ENCODE data around the gene FHL2. TPM values are rescaled to one million over a fixed set of nuclear protein-coding genes. Genes with fewer than 3 reads are reported as not detected.
"Not testable (repeated sequence)": the region's sequence is repeated elsewhere in the genome, so short reads cannot be mapped to it uniquely, and the experiment has no call there.

Gene FHL2
- total and polyA plus RNA-seq, 9 donors: 300 to 1,049 (median 495) TPM

- no peaks in the 10 kb centered on the region for H3K27me3 ChIP-seq
- H3K36me3 ChIP-seq: no peaks in the 10 kb centered on the region
- TF ChIP-seq CTCF (IDR thresholded peaks at IDR 0.05): no peak
- no peak for TF ChIP-seq POLR2A (IDR thresholded peaks at IDR 0.05)
- TF ChIP-seq EP300 (IDR thresholded peaks at IDR 0.05): no peak
- WGBS, 3 donors: 1% methylated on average over 16 to 17 of the region's 17 CpGs
- DNase-seq: peak; percentile 19 to 53 (median 41)
- H3K4me1 ChIP-seq (ENCODE audit: insufficient read depth): peaks cover 2% of the 10 kb centered on the region
- intact Hi-C loops (cut with DNase I): no loop called here
- H3K27ac ChIP-seq: peak overlapping the region in 1 of 2 donors; percentile 46
- no peaks in the 10 kb centered on the region for H3K9me3 ChIP-seq
- H3K4me3 ChIP-seq: peak overlapping the region; percentile 56
Measured at GRCh38 chr2:105329197-105329554, 69.7 kb downstream of the FHL2 start.

- TF ChIP-seq CTCF (IDR thresholded peaks at IDR 0.05) (no peak), POLR2A (IDR thresholded peaks at IDR 0.05) (no peak), EP300 (IDR thresholded peaks at IDR 0.05) (no peak)
- Histone ChIP-seq H3K4me3 (peak overlapping the region; percentile 56), H3K27me3 (no peaks in the 10 kb centered on the region), H3K4me1 (ENCODE audit: insufficient read depth) (peaks cover 2% of the 10 kb centered on the region), H3K9me3 (no peaks in the 10 kb centered on the region), H3K27ac (peak overlapping the region in 1 of 2 donors; percentile 46), H3K36me3 (no peaks in the 10 kb centered on the region)
- 17 to 25% (median 22%) methylated on average over 16 of the region's 16 CpGs for WGBS, 3 donors
- intact Hi-C loops (cut with DNase I): no loop called here
- peak in 3 of 5 donors; percentile 18 to 45 (median 19) for DNase-seq
Measured at GRCh38 chr2:105328281-105329196, 70.3 kb downstream of the FHL2 start.

GRCh38 chr2:105327690-105328089 is 71.2 kb downstream of the FHL2 start:
- peaks cover 4% of the 10 kb centered on the region for H3K4me1 ChIP-seq (ENCODE audit: insufficient read depth)
- H3K36me3 ChIP-seq: no peaks in the 10 kb centered on the region
- no peaks in the 10 kb centered on the region for H3K27me3 ChIP-seq
- no peaks in the 10 kb centered on the region for H3K9me3 ChIP-seq
- H3K27ac ChIP-seq: no peak overlapping the region
- WGBS, 3 donors: 78 to 87% (median 83%) methylated on average over 2 of the region's 2 CpGs
- no peak for DNase-seq
- TF ChIP-seq EP300 (IDR thresholded peaks at IDR 0.05) (no peak), CTCF (IDR thresholded peaks at IDR 0.05) (no peak), POLR2A (IDR thresholded peaks at IDR 0.05) (no peak)
- H3K4me3 ChIP-seq: no peak overlapping the region
- intact Hi-C loops (cut with DNase I): no loop called here

- H3K4me1 ChIP-seq (ENCODE audit: insufficient read depth); H3K36me3 ChIP-seq; H3K27me3 ChIP-seq; DNase-seq; H3K9me3 ChIP-seq; H3K27ac ChIP-seq; H3K4me3 ChIP-seq; intact Hi-C loops (cut with DNase I): not testable (repeated sequence)
- 85 to 89% (median 89%) methylated on average over 3 of the region's 3 CpGs for WGBS, 3 donors
Measured at GRCh38 chr2:105327271-105327670, 71.6 kb downstream of the FHL2 start.

GRCh38 chr2:105325389-105325963 is 73.4 kb downstream of the FHL2 start:
- DNase-seq: no peak
- intact Hi-C loops (cut with DNase I): no loop called here
- Histone ChIP-seq H3K4me1 (ENCODE audit: insufficient read depth) (peaks cover 4% of the 10 kb centered on the region), H3K36me3 (no peaks in the 10 kb centered on the region), H3K27me3 (no peaks in the 10 kb centered on the region), H3K4me3 (no peak overlapping the region), H3K27ac (no peak overlapping the region), H3K9me3 (no peaks in the 10 kb centered on the region)
- TF ChIP-seq EP300 (IDR thresholded peaks at IDR 0.05): no peak
- no peak for TF ChIP-seq CTCF (IDR thresholded peaks at IDR 0.05)
- no peak for TF ChIP-seq POLR2A (IDR thresholded peaks at IDR 0.05)
- 73 to 90% (median 89%) methylated on average over 3 of the region's 3 CpGs for WGBS, 3 donors
